Epithelial cell of esophagus (primary cell): ENCODE measurements around the gene ZNF207.
"Not testable (repeated sequence)": the region's sequence is repeated elsewhere in the genome, so short reads cannot be mapped to it uniquely, and the experiment has no call there.

Source experiments
- DNase-seq: peaks from one replicate; pipeline ENCODE4 v3.0.0; 2010; ENCODE audit warnings: low read depth
- H3K4me3 ChIP-seq: 2 replicates; pipeline ENCODE4 v1.5.1; 2011; ENCODE audit warnings: mild to moderate bottlenecking, low read length, control low read depth
- CTCF ChIP-seq: IDR thresholded peaks from 2 replicates; pipeline ENCODE4 v1.5.1; 2011; ENCODE audit warnings: low read depth, mild to moderate bottlenecking, low read length, control low read depth, inconsistent platforms; ENCODE audit not compliant: insufficient read depth; ENCODE audit errors: missing control alignments

ZNF207 gene

GRCh38 chr17:32386844-32387243 is 36.9 kb downstream of the ZNF207 start:
- peak; percentile 72 for DNase-seq
- no peak for TF ChIP-seq CTCF

GRCh38 chr17:32388128-32388527 is 38.2 kb downstream of the ZNF207 start:
- H3K4me3 ChIP-seq, DNase-seq: not testable (repeated sequence)

More at GRCh38 chr17:32386844-32387243, 36.9 kb downstream of the ZNF207 start:
- H3K4me3 ChIP-seq: no peak overlapping the region

DNA sequence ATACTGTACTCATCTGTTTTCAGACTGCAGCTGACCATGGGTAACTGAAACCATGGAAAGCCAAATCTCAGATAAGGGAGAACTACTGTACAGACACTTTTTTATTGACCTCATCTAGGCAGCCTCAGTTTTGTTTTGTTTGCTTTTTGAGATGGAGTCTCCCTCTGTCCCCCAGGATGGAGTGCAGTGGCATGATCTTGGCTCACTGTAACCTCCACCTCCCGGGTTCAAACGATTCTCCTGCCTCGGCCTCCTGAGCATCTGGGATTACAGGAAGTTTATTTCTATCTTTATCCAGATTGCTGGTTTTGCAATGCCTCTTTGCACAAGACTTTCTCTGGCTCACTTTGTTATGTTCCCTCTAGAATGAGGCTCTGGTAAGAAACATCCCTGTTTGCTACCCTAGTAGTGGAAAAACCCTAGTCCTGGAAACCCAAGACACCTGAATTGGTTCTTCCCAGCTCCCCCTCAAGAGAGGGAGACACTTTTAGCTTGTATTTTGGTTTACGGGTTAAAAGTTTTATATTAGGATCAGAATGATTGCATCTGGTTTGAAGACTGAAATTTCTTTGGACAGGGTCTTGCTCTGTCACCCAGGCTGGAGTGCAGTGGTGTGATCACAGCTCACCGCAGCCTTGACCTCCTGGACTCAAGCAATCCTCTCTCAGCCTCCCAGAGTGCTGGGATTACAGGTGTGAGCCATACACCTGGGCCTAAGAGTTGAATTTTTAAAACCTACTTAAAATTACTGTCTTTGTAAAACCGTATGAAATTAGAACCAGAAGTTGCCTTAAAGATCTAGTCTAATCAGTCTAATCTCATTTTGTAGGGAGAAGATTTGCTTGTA is 38.9 kb downstream of the ZNF207 start:
- DNase-seq: no peak
- H3K4me3 ChIP-seq: no peak overlapping the region
- TF ChIP-seq CTCF: no peak

- no peak for TF ChIP-seq CTCF
- H3K4me3 ChIP-seq: no peak overlapping the region
- DNase-seq: no peak
Measured at GRCh38 chr17:32393904-32394303, 43.9 kb downstream of the ZNF207 start.

DNA sequence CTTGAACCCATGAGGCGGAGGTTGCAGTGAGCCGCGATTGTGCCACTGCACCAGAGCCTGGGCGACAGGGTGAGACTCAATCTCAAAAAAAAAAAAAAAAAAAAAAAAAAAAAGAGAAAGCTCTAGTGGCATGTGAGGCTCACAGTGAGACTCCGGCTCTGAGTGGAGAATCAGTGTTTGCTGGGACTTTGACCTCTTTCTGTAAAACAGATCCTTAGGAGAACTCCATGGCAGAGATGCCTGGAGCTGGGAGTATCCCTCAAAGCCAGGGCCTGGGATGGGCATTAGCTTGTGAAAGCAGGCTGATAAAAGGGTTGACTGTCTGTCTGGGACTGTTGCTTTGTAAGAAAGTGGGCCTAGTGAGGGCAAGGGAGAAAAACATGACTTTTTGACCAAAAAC is 46.4 kb downstream of the ZNF207 start:
- H3K4me3 ChIP-seq: no peak overlapping the region
- TF ChIP-seq CTCF: no peak

GRCh38 chr17:32398946-32399345 is 49.0 kb downstream of the ZNF207 start:
- no peak for DNase-seq
- no peak for TF ChIP-seq CTCF

More for the DNA sequence above, 46.4 kb downstream of the ZNF207 start:
- no peak for DNase-seq

DNA sequence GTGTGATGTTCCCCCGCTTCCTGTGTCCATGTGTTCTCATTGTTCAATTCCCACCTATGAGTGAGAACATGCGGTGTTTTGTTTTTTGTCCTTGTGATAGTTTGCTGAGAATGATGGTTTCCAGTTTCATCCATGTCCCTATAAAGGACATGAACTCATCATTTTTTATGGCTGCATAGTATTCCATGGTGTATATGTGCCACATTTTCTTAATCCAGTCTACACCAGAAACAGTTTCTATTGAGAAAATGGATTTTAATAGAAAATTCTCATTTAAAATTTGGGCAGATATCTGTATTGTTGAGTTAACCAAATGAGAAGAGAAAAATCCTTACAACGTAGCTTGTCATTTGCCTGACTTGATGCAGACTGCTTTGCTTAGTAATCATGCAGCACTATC is 60.1 kb downstream of the ZNF207 start:
- not testable (repeated sequence) for DNase-seq, H3K4me3 ChIP-seq

More at GRCh38 chr17:32398946-32399345, 49.0 kb downstream of the ZNF207 start:
- no peak overlapping the region for H3K4me3 ChIP-seq

- DNase-seq: no peak
- no peak for TF ChIP-seq CTCF
Measured at GRCh38 chr17:32426894-32427293, 76.9 kb downstream of the ZNF207 start.

More at GRCh38 chr17:32426894-32427293, 76.9 kb downstream of the ZNF207 start:
- H3K4me3 ChIP-seq: no peak overlapping the region
